Liver (tissue), 9 donors: ENCODE measurements around the gene FBXO21. TPM values are rescaled to one million over a fixed set of nuclear protein-coding genes. Genes with fewer than 3 reads are reported as not detected.

Source experiments
- DNase-seq: peaks from one replicate; pipeline ENCODE4 v3.0.0-alpha.2; 2017; ENCODE audit warnings: low spot score
- H3K27ac ChIP-seq, 2 donors: one replicate each; pipeline ENCODE4 v1.7.0; 2013; ENCODE audit warnings: inconsistent platforms in 2 of 2, low read length in 2 of 2, control low read depth in 1 of 2, low read depth in 1 of 2, mild to moderate bottlenecking in 1 of 2
- H3K27me3 ChIP-seq, 4 donors: one replicate each; pipeline versions ENCODE4 v1.6.1 to v1.7.0; 2013; ENCODE audit warnings: low read length in 3 of 4, inconsistent platforms in 1 of 4, mild to moderate bottlenecking in 1 of 4, moderate library complexity in 1 of 4; ENCODE audit not compliant: control insufficient read depth in 4 of 4, insufficient read depth in 4 of 4
- H3K36me3 ChIP-seq, 4 donors: one replicate each; pipeline versions ENCODE4 v1.6.1 to v1.7.0; 2013; ENCODE audit warnings: low read length in 3 of 4, mild to moderate bottlenecking in 3 of 4, low read depth in 1 of 4, moderate library complexity in 1 of 4; ENCODE audit not compliant: control insufficient read depth in 4 of 4, insufficient read depth in 3 of 4
- H3K4me1 ChIP-seq, 4 donors: one replicate each; pipeline versions ENCODE4 v1.6.1 to v1.7.0; 2013; ENCODE audit warnings: low read length in 3 of 4, mild to moderate bottlenecking in 3 of 4, moderate library complexity in 1 of 4; ENCODE audit not compliant: control insufficient read depth in 4 of 4, insufficient read depth in 4 of 4
- H3K4me3 ChIP-seq, 3 donors: one replicate each; pipeline versions ENCODE4 v1.6.1 to v1.7.0; 2013; ENCODE audit warnings: low read length in 3 of 3, control low read depth in 1 of 3, low read depth in 1 of 3, mild to moderate bottlenecking in 1 of 3
- H3K9ac ChIP-seq, 2 donors: one replicate each; pipeline ENCODE4 v1.7.0; 2013; ENCODE audit warnings: low read length in 2 of 2, mild to moderate bottlenecking in 2 of 2, moderate library complexity in 2 of 2, control low read depth in 1 of 2, low read depth in 1 of 2
- H3K9me3 ChIP-seq, 4 donors: one replicate each; pipeline versions ENCODE4 v1.6.1 to v1.7.0; 2013; ENCODE audit warnings: low read length in 3 of 4; ENCODE audit not compliant: control insufficient read depth in 4 of 4
- ATF3 ChIP-seq: IDR thresholded peaks from 2 replicates; pipeline ENCODE4 v1.6.1; 2016; ENCODE audit warnings: antibody characterized with exemption
- CTCF ChIP-seq: fragments of 150-350 bp; IDR thresholded peaks from 2 replicates; pipeline ENCODE4 v1.5.1; 2017; ENCODE audit warnings: improper control_type of control experiment, low read depth, low read length; ENCODE audit not compliant: missing input control
- EGR1 ChIP-seq, 2 donors: IDR thresholded peaks; 2 replicates each; pipeline ENCODE4 v1.6.1; 2016 to 2018; ENCODE audit warnings: antibody characterized with exemption in 2 of 2, low read depth in 2 of 2
- FOXA1 ChIP-seq: IDR thresholded peaks from 2 replicates; pipeline ENCODE4 v1.6.1; 2016; ENCODE audit warnings: antibody characterized with exemption
- FOXA2 ChIP-seq: IDR thresholded peaks from 2 replicates; pipeline ENCODE4 v1.6.1; 2016; ENCODE audit warnings: antibody characterized with exemption
- GABPA ChIP-seq, 2 donors: IDR thresholded peaks in 1 of 2; conservative IDR thresholded peaks in 1 of 2; 2 replicates each; pipeline ENCODE4 v1.6.1; 2016; ENCODE audit warnings: antibody characterized with exemption in 2 of 2, mild to moderate bottlenecking in 1 of 2, moderate library complexity in 1 of 2
- HNF4A ChIP-seq, 2 donors: conservative IDR thresholded peaks; 2 replicates each; pipeline ENCODE4 v1.6.1; 2016; ENCODE audit warnings: antibody characterized with exemption in 2 of 2, mild to moderate bottlenecking in 2 of 2
- HNF4G ChIP-seq: IDR thresholded peaks from 2 replicates; pipeline ENCODE4 v1.6.1; 2016; ENCODE audit warnings: antibody characterized with exemption
- JUND ChIP-seq, 2 donors: IDR thresholded peaks; 2 replicates each; pipeline ENCODE4 v1.6.1; 2016; ENCODE audit warnings: antibody characterized with exemption in 2 of 2
- MAX ChIP-seq: IDR thresholded peaks from 2 replicates; pipeline ENCODE4 v1.6.1; 2016; ENCODE audit warnings: antibody characterized with exemption
- NR2F2 ChIP-seq: IDR thresholded peaks from 2 replicates; pipeline ENCODE4 v1.6.1; 2016; ENCODE audit warnings: antibody characterized with exemption
- RAD21 ChIP-seq, 2 donors: IDR thresholded peaks; 2 replicates each; pipeline ENCODE4 v1.6.1; 2016; ENCODE audit warnings: antibody characterized with exemption in 2 of 2, mild to moderate bottlenecking in 2 of 2
- REST ChIP-seq: IDR thresholded peaks from 2 replicates; pipeline ENCODE4 v1.6.1; 2016; ENCODE audit warnings: antibody characterized with exemption, mild to moderate bottlenecking
- RXRA ChIP-seq, 2 donors: IDR thresholded peaks; 2 replicates each; pipeline ENCODE4 v1.6.1; 2017 to 2018; ENCODE audit warnings: antibody characterized with exemption in 2 of 2, mild to moderate bottlenecking in 1 of 2
- SP1 ChIP-seq: IDR thresholded peaks from 2 replicates; pipeline ENCODE4 v1.6.1; 2018; ENCODE audit warnings: antibody characterized with exemption, mild to moderate bottlenecking
- TAF1 ChIP-seq: conservative IDR thresholded peaks from 2 replicates; pipeline ENCODE4 v1.6.1; 2016; ENCODE audit warnings: antibody characterized with exemption, mild to moderate bottlenecking
- ZBTB33 ChIP-seq: IDR thresholded peaks from 2 replicates; pipeline ENCODE4 v1.6.1; 2016; ENCODE audit warnings: antibody characterized with exemption
- WGBS: extraction: QIAGEN DNeasy Blood & Tissue Kit; methylation state at CpG from one replicate; pipeline ENCODE4 v1.1.7; 2013; 5-methylcytosine and 5-hydroxymethylcytosine counted together
- polyA plus RNA-seq, 2 donors: library from polyadenylated mRNA; stranded (reverse) in 1 of 2; unstranded in 1 of 2; fragments of 200-250 nt in 1 of 2; fragments of >200 nt in 1 of 2; fragmentation: Nextera tagmentation in 1 of 2; extraction: Ambion mirVana in 1 of 2; gene quantifications; one replicate each; pipeline versions ENCODE4 v1.2.1 to v1.2.3, GENCODE V29; 2013 to 2015
- total RNA-seq, 2 donors: library from RNA; depleted of rRNA; stranded (reverse); fragments of >200 nt; gene quantifications; one replicate each; pipeline ENCODE4 v1.2.3, GENCODE V29; 2014
- donor health status: healthy.
- donor health status: healthy.
- donor health status: healthy.
- donor health status: healthy.
- donor health status: healthy.

FBXO21 gene
- total and polyA plus RNA-seq, 4 donors, result 12.9 to 54.4 (median 21.1) TPM

GRCh38 chr12:117118838-117119591 is 71.3 kb downstream of the FBXO21 start:
- no peak overlapping the region for H3K9ac ChIP-seq
- no peaks in the 10 kb centered on the region for H3K36me3 ChIP-seq
- 81% methylated on average over 18 of the region's 18 CpGs for WGBS
- H3K9me3 ChIP-seq, result no peaks in the 10 kb centered on the region
- no peaks in the 10 kb centered on the region for H3K4me1 ChIP-seq
- H3K4me3 ChIP-seq, result no peak overlapping the region
- H3K27ac ChIP-seq, result no peak overlapping the region
- no peak for TF ChIP-seq FOXA1
- TF ChIP-seq CTCF, result no peak
- TF ChIP-seq NR2F2, result no peak
- no peak for TF ChIP-seq FOXA2
- TF ChIP-seq GABPA (IDR thresholded peaks at IDR 0.05 in 1 of 2, conservative IDR thresholded peaks at IDR 0.05 in 1 of 2), result no peak
- no peak for TF ChIP-seq ZBTB33
- no peak for TF ChIP-seq EGR1 (IDR thresholded peaks at IDR 0.05; ENCODE audit: low read depth in 2 of 2)
- TF ChIP-seq JUND (IDR thresholded peaks at IDR 0.05), result no peak
- TF ChIP-seq SP1, result no peak
- no peak for DNase-seq
- H3K27me3 ChIP-seq, result no peaks in the 10 kb centered on the region

GRCh38 chr12:117114784-117115183 is 75.5 kb downstream of the FBXO21 start:
- Histone ChIP-seq H3K4me1 (no peaks in the 10 kb centered on the region), H3K27me3 (no peaks in the 10 kb centered on the region), H3K36me3 (no peaks in the 10 kb centered on the region), H3K9me3 (no peaks in the 10 kb centered on the region), H3K4me3 (no peak overlapping the region), H3K27ac (no peak overlapping the region), H3K9ac (no peak overlapping the region)
- TF ChIP-seq EGR1 (IDR thresholded peaks at IDR 0.05; ENCODE audit: low read depth in 2 of 2), result no peak
- TF ChIP-seq GABPA (IDR thresholded peaks at IDR 0.05 in 1 of 2, conservative IDR thresholded peaks at IDR 0.05 in 1 of 2), result no peak
- TF ChIP-seq HNF4G, result no peak
- TF ChIP-seq NR2F2, result no peak
- TF ChIP-seq JUND (IDR thresholded peaks at IDR 0.05), result no peak
- no peak for TF ChIP-seq MAX
- no peak for TF ChIP-seq TAF1
- no peak for TF ChIP-seq RXRA (IDR thresholded peaks at IDR 0.05)
- no peak for TF ChIP-seq HNF4A (conservative IDR thresholded peaks at IDR 0.05)
- no peak for TF ChIP-seq RAD21 (IDR thresholded peaks at IDR 0.05)
- no peak for TF ChIP-seq ATF3
- TF ChIP-seq ZBTB33, result no peak
- no peak for TF ChIP-seq FOXA1
- no peak for TF ChIP-seq REST
- no peak for TF ChIP-seq CTCF
- DNase-seq, result no peak
- WGBS, result 69% methylated on average over 10 of the region's 10 CpGs
